Measurements from ENCODE around the gene HARBI1.

HARBI1 gene

GRCh38 chr11:46597155-46597554, 19.9 kb downstream of the HARBI1 start:
- no peaks in the 10 kb centered on the region for H3K27me3 ChIP-seq (ENCODE audit: insufficient read depth, low read length)
- H3K9me3 ChIP-seq (ENCODE audit: insufficient read depth, low read depth, low read length), result no peaks in the 10 kb centered on the region
- no peak overlapping the region for H2BK5ac ChIP-seq (ENCODE audit: low read depth, low read length, poor library complexity)
- no peak overlapping the region for H2AFZ ChIP-seq (ENCODE audit: insufficient read depth, low read length, poor library complexity)
- no peak overlapping the region for H4K91ac ChIP-seq (ENCODE audit: low read depth, low read length)
- H3K23ac ChIP-seq (ENCODE audit: low read length), result no peak overlapping the region
- H3K4me3 ChIP-seq (ENCODE audit: low read depth, low read length), result no peak overlapping the region
- no peak overlapping the region for H4K12ac ChIP-seq (ENCODE audit: low read depth, low read length)
- WGBS (ENCODE audit: extremely low coverage, insufficient coverage, insufficient read length), result no CpG with 5 or more reads among the region's 1 CpG
- no peak overlapping the region for H2BK12ac ChIP-seq (ENCODE audit: low read length)
- no peak overlapping the region for H3K9ac ChIP-seq (ENCODE audit: low read length)
- no peak overlapping the region for H3K4me2 ChIP-seq (ENCODE audit: low read length)
- no peak overlapping the region for H4K8ac ChIP-seq (ENCODE audit: low read depth, low read length)
- no peak overlapping the region for H2AK5ac ChIP-seq (ENCODE audit: low read length)
- H3K18ac ChIP-seq (ENCODE audit: low read length), result no peak overlapping the region
- H3K36me3 ChIP-seq (ENCODE audit: control insufficient read depth in 1 of 2, insufficient read depth in 2 of 2, low read length in 2 of 2), result no peaks in the 10 kb centered on the region
- H3K27ac ChIP-seq (ENCODE audit: low read depth, low read length), result no peak overlapping the region
- H3K4me1 ChIP-seq (ENCODE audit: control insufficient read depth in 1 of 2, insufficient read depth in 2 of 2, low read length in 2 of 2), result peaks cover 0 to 3% of the 10 kb centered on the region in 2 experiments
- H2BK120ac ChIP-seq (ENCODE audit: insufficient read depth, low read length, poor library complexity), result no peak overlapping the region
- no peak for DNase-seq
- H3K14ac ChIP-seq (ENCODE audit: low read length), result no peak overlapping the region
- peaks cover 4% of the 10 kb centered on the region for H3K79me1 ChIP-seq (ENCODE audit: low read length)
- peaks cover 10% of the 10 kb centered on the region for H3K79me2 ChIP-seq (ENCODE audit: control insufficient read depth, insufficient read depth, low read length, poor library complexity)
- no peak overlapping the region for H3K4ac ChIP-seq (ENCODE audit: low read depth, low read length)

- Histone ChIP-seq H3K27me3 (ENCODE audit: insufficient read depth, low read length) (no peaks in the 10 kb centered on the region), H3K4ac (ENCODE audit: low read depth, low read length) (no peak overlapping the region), H4K12ac (ENCODE audit: low read depth, low read length) (peak overlapping the region; percentile 40), H3K9me3 (ENCODE audit: insufficient read depth, low read depth, low read length) (no peaks in the 10 kb centered on the region), H2BK5ac (ENCODE audit: low read depth, low read length, poor library complexity) (no peak overlapping the region), H3K27ac (ENCODE audit: low read depth, low read length) (no peak overlapping the region), H4K8ac (ENCODE audit: low read depth, low read length) (peak overlapping the region; percentile 57), H3K79me1 (ENCODE audit: low read length) (peaks cover 4% of the 10 kb centered on the region), H4K91ac (ENCODE audit: low read depth, low read length) (no peak overlapping the region), H3K4me1 (ENCODE audit: control insufficient read depth in 1 of 2, insufficient read depth in 2 of 2, low read length in 2 of 2) (peaks cover 0 to 3% of the 10 kb centered on the region in 2 experiments), H2BK12ac (ENCODE audit: low read length) (no peak overlapping the region), H3K14ac (ENCODE audit: low read length) (no peak overlapping the region), H2AFZ (ENCODE audit: insufficient read depth, low read length, poor library complexity) (no peak overlapping the region), H3K23ac (ENCODE audit: low read length) (no peak overlapping the region), H3K18ac (ENCODE audit: low read length) (no peak overlapping the region), H2AK5ac (ENCODE audit: low read length) (no peak overlapping the region), H3K79me2 (ENCODE audit: control insufficient read depth, insufficient read depth, low read length, poor library complexity) (peaks cover 12% of the 10 kb centered on the region), H3K4me3 (ENCODE audit: low read depth, low read length) (no peak overlapping the region), H3K36me3 (ENCODE audit: control insufficient read depth in 1 of 2, insufficient read depth in 2 of 2, low read length in 2 of 2) (no peaks in the 10 kb centered on the region), H3K4me2 (ENCODE audit: low read length) (no peak overlapping the region), H3K9ac (ENCODE audit: low read length) (no peak overlapping the region), H2BK120ac (ENCODE audit: insufficient read depth, low read length, poor library complexity) (no peak overlapping the region)
- no CpG with 5 or more reads among the region's 10 CpGs for WGBS (ENCODE audit: extremely low coverage, insufficient coverage, insufficient read length)
- no peak for DNase-seq
These were observed 22.2 kb downstream of the HARBI1 start for GRCh38 chr11:46594785-46595184.

GRCh38 chr11:46594374-46594700, 22.7 kb downstream of the HARBI1 start:
- H3K4me2 ChIP-seq (ENCODE audit: low read length), result peak overlapping the region; percentile 98
- H2AFZ ChIP-seq (ENCODE audit: insufficient read depth, low read length, poor library complexity), result no peak overlapping the region
- no peak overlapping the region for H2BK120ac ChIP-seq (ENCODE audit: insufficient read depth, low read length, poor library complexity)
- no peak overlapping the region for H3K4me3 ChIP-seq (ENCODE audit: low read depth, low read length)
- H4K91ac ChIP-seq (ENCODE audit: low read depth, low read length), result no peak overlapping the region
- peaks cover 0 to 3% of the 10 kb centered on the region in 2 experiments for H3K4me1 ChIP-seq (ENCODE audit: control insufficient read depth in 1 of 2, insufficient read depth in 2 of 2, low read length in 2 of 2)
- peak in 1 of 2 donors; percentile 15 for DNase-seq
- H3K4ac ChIP-seq (ENCODE audit: low read depth, low read length), result no peak overlapping the region
- no peak overlapping the region for H3K18ac ChIP-seq (ENCODE audit: low read length)
- H3K79me2 ChIP-seq (ENCODE audit: control insufficient read depth, insufficient read depth, low read length, poor library complexity), result peaks cover 12% of the 10 kb centered on the region
- no peaks in the 10 kb centered on the region for H3K36me3 ChIP-seq (ENCODE audit: control insufficient read depth in 1 of 2, insufficient read depth in 2 of 2, low read length in 2 of 2)
- H3K14ac ChIP-seq (ENCODE audit: low read length), result no peak overlapping the region
- no peak overlapping the region for H2BK5ac ChIP-seq (ENCODE audit: low read depth, low read length, poor library complexity)
- no peak overlapping the region for H2BK12ac ChIP-seq (ENCODE audit: low read length)
- peak overlapping the region; percentile 26 for H4K12ac ChIP-seq (ENCODE audit: low read depth, low read length)
- no peak overlapping the region for H2AK5ac ChIP-seq (ENCODE audit: low read length)
- no peak overlapping the region for H3K23ac ChIP-seq (ENCODE audit: low read length)
- H3K9me3 ChIP-seq (ENCODE audit: insufficient read depth, low read depth, low read length), result no peaks in the 10 kb centered on the region
- no CpG with 5 or more reads among the region's 3 CpGs for WGBS (ENCODE audit: extremely low coverage, insufficient coverage, insufficient read length)
- peaks cover 4% of the 10 kb centered on the region for H3K79me1 ChIP-seq (ENCODE audit: low read length)
- H3K9ac ChIP-seq (ENCODE audit: low read length), result no peak overlapping the region
- no peaks in the 10 kb centered on the region for H3K27me3 ChIP-seq (ENCODE audit: insufficient read depth, low read length)
- H3K27ac ChIP-seq (ENCODE audit: low read depth, low read length), result no peak overlapping the region
- H4K8ac ChIP-seq (ENCODE audit: low read depth, low read length), result peak overlapping the region; percentile 96

- H3K4me3 ChIP-seq (ENCODE audit: low read depth, low read length), result peak within 1 kb of the TSS; percentile 87
- H3K14ac ChIP-seq (ENCODE audit: low read length), result peak within 1 kb of the TSS; percentile 2
- H3K79me2 ChIP-seq (ENCODE audit: control insufficient read depth, insufficient read depth, low read length, poor library complexity), result peaks cover 12% of the 10 kb centered on the region
- peak within 1 kb of the TSS; percentile 35 for H2BK5ac ChIP-seq (ENCODE audit: low read depth, low read length, poor library complexity)
- no peaks in the 10 kb centered on the region for H3K9me3 ChIP-seq (ENCODE audit: insufficient read depth, low read depth, low read length)
- peak within 1 kb of the TSS; percentile 98 for H3K4me2 ChIP-seq (ENCODE audit: low read length)
- no peak within 1 kb of the TSS for H3K23ac ChIP-seq (ENCODE audit: low read length)
- H3K4ac ChIP-seq (ENCODE audit: low read depth, low read length), result peak within 1 kb of the TSS; percentile 88
- peak within 1 kb of the TSS; percentile 96 for H4K8ac ChIP-seq (ENCODE audit: low read depth, low read length)
- peak within 1 kb of the TSS; percentile 4 for H2BK120ac ChIP-seq (ENCODE audit: insufficient read depth, low read length, poor library complexity)
- H3K18ac ChIP-seq (ENCODE audit: low read length), result peak within 1 kb of the TSS; percentile 48
- peaks cover 4% of the 10 kb centered on the region for H3K79me1 ChIP-seq (ENCODE audit: low read length)
- H3K9ac ChIP-seq (ENCODE audit: low read length), result peak within 1 kb of the TSS; percentile 94
- H4K12ac ChIP-seq (ENCODE audit: low read depth, low read length), result peak within 1 kb of the TSS; percentile 92
- H3K27me3 ChIP-seq (ENCODE audit: insufficient read depth, low read length), result no peaks in the 10 kb centered on the region
- no CpG with 5 or more reads among the region's 54 CpGs for WGBS (ENCODE audit: extremely low coverage, insufficient coverage, insufficient read length)
- peak within 1 kb of the TSS; percentile 71 for H4K91ac ChIP-seq (ENCODE audit: low read depth, low read length)
- H2AFZ ChIP-seq (ENCODE audit: insufficient read depth, low read length, poor library complexity), result peak within 1 kb of the TSS; percentile 90
- peaks cover 0 to 3% of the 10 kb centered on the region in 2 experiments for H3K4me1 ChIP-seq (ENCODE audit: control insufficient read depth in 1 of 2, insufficient read depth in 2 of 2, low read length in 2 of 2)
- DNase-seq, result peak; percentile 92 to 97
- H2AK5ac ChIP-seq (ENCODE audit: low read length), result no peak within 1 kb of the TSS
- no peaks in the 10 kb centered on the region for H3K36me3 ChIP-seq (ENCODE audit: control insufficient read depth in 1 of 2, insufficient read depth in 2 of 2, low read length in 2 of 2)
- H3K27ac ChIP-seq (ENCODE audit: low read depth, low read length), result peak within 1 kb of the TSS; percentile 61
- no peak within 1 kb of the TSS for H2BK12ac ChIP-seq (ENCODE audit: low read length)
These were observed 23.3 kb downstream of the HARBI1 start, which contains the start of gene AMBRA1 for GRCh38 chr11:46593550-46594373. Gene AMBRA1, minus strand, starts transcription at chr11:46594023. Its CDS starts 45,643 bp downstream, at chr11:46548380.
